ENCODE data around the gene ARMH3.
A peak's percentile ranks its signal among the peaks of the same experiment; 100 is the strongest.

The ARMH3 gene

GRCh38 chr10:101848408-101848807 is 207.6 kb downstream of the ARMH3 start:
- Mint-ChIP-seq H3K4me3 (no peak overlapping the region), H3K9me3 (no peaks in the 10 kb centered on the region), H3K27ac (no peak overlapping the region), H3K4me1 (ENCODE audit: low read depth) (peaks cover 7% of the 10 kb centered on the region), H3K36me3 (ENCODE audit: low read depth) (peaks cover 3% of the 10 kb centered on the region), H3K27me3 (ENCODE audit: low read depth) (peaks cover 6% of the 10 kb centered on the region)
- no peak for DNase-seq (ENCODE audit: low spot score)

GRCh38 chr10:101845893-101846292 is 210.1 kb downstream of the ARMH3 start:
- DNase-seq (ENCODE audit: low spot score) = no peak
- H3K4me3 Mint-ChIP-seq = no peak overlapping the region
- H3K27ac Mint-ChIP-seq = no peak overlapping the region
- H3K36me3 Mint-ChIP-seq (ENCODE audit: low read depth) = peaks cover 3% of the 10 kb centered on the region
- no peaks in the 10 kb centered on the region for H3K9me3 Mint-ChIP-seq
- H3K27me3 Mint-ChIP-seq (ENCODE audit: low read depth) = peaks cover 24% of the 10 kb centered on the region
- H3K4me1 Mint-ChIP-seq (ENCODE audit: low read depth) = peaks cover 18% of the 10 kb centered on the region

GRCh38 chr10:101843032-101844021 is 212.6 kb downstream of the ARMH3 start, which contains the start of gene KCNIP2:
Gene KCNIP2 (minus strand): TSS chr10:101843800. CDS start chr10:101843568, 232 bp downstream.
- Mint-ChIP-seq H3K4me3 (peak within 1 kb of the TSS; percentile 76), H3K27me3 (ENCODE audit: low read depth) (peaks cover 25% of the 10 kb centered on the region), H3K27ac (no peak within 1 kb of the TSS), H3K4me1 (ENCODE audit: low read depth) (peaks cover 30% of the 10 kb centered on the region), H3K36me3 (ENCODE audit: low read depth) (peaks cover 3% of the 10 kb centered on the region), H3K9me3 (no peaks in the 10 kb centered on the region)
- DNase-seq (ENCODE audit: low spot score) = peak; percentile 42

DNA sequence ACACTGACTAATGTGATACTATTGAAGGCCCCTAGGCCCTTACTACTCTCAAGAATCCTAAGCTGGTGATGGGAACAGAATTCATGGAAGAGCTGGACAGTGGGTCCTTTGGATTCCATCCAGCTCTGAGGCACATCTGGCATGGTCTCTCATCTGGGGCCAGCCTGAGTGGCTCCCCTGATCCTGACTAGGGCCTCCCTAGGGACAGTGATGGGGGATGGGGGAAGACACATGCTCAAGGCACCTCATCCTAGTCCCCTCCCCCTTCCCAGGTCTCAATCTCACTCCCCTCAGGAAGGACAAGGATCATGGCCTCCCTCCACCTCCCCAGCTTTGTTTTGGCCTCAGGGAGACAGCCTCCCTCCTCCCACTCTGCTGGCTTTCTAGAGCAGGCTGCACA is 214.1 kb downstream of the ARMH3 start:
- Mint-ChIP-seq H3K27me3 (ENCODE audit: low read depth) (peaks cover 25% of the 10 kb centered on the region), H3K36me3 (ENCODE audit: low read depth) (peaks cover 3% of the 10 kb centered on the region), H3K27ac (no peak overlapping the region), H3K4me1 (ENCODE audit: low read depth) (peaks cover 30% of the 10 kb centered on the region), H3K9me3 (no peaks in the 10 kb centered on the region), H3K4me3 (no peak overlapping the region)
- DNase-seq (ENCODE audit: low spot score) = no peak

- peak overlapping the region; percentile 86 for H3K4me3 Mint-ChIP-seq
- peak; percentile 80 for DNase-seq (ENCODE audit: low spot score)
- H3K36me3 Mint-ChIP-seq (ENCODE audit: low read depth) = peaks cover 3% of the 10 kb centered on the region
- H3K9me3 Mint-ChIP-seq = no peaks in the 10 kb centered on the region
- H3K4me1 Mint-ChIP-seq (ENCODE audit: low read depth) = peaks cover 32% of the 10 kb centered on the region
- H3K27ac Mint-ChIP-seq = peak overlapping the region; percentile 82
- H3K27me3 Mint-ChIP-seq (ENCODE audit: low read depth) = peaks cover 25% of the 10 kb centered on the region
These were observed 215.1 kb downstream of the ARMH3 start for GRCh38 chr10:101840741-101841453.

DNA sequence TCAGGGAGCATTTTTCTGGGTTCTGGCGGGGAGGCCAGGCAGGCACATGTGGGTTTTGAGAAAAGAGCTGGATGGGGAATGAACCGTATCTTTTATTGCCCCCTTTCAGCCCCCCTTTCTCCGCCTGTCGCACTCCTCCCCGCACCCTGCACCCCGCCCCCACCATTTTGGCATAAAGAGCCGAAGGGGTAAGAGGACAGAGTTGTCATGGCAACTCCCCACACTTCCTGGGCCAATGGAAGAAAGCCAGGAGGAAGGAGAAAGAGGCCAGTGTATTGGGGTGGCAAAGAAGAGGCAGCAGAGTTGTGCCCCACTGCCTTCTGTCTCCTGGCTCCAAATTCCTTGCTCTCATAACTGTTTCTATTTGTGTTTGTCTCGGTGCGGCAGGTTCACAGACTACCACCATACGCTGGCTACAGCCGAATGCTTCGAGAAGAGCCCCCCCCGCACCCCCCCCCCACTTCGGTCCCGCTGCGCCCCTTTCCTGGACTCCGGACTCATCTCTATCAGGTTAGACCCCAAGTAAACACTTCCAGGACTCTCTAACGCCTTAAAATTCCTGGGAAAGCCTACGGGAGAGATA is 215.8 kb downstream of the ARMH3 start:
- Mint-ChIP-seq H3K4me1 (ENCODE audit: low read depth) (peaks cover 37% of the 10 kb centered on the region), H3K36me3 (ENCODE audit: low read depth) (peaks cover 3% of the 10 kb centered on the region)

GRCh38 chr10:101839416-101840063 is 216.4 kb downstream of the ARMH3 start:
- Mint-ChIP-seq H3K27ac (peak overlapping the region; percentile 63), H3K9me3 (no peaks in the 10 kb centered on the region), H3K27me3 (ENCODE audit: low read depth) (peaks cover 25% of the 10 kb centered on the region), H3K4me3 (peak overlapping the region; percentile 86), H3K4me1 (ENCODE audit: low read depth) (peaks cover 43% of the 10 kb centered on the region), H3K36me3 (ENCODE audit: low read depth) (peaks cover 3% of the 10 kb centered on the region)
- peak; percentile 66 for DNase-seq (ENCODE audit: low spot score)

More for the DNA sequence above, 215.8 kb downstream of the ARMH3 start:
- Mint-ChIP-seq H3K9me3 (no peaks in the 10 kb centered on the region), H3K4me3 (peak overlapping the region; percentile 86), H3K27me3 (ENCODE audit: low read depth) (peaks cover 25% of the 10 kb centered on the region), H3K27ac (peak overlapping the region; percentile 70)
- DNase-seq (ENCODE audit: low spot score) = no peak

- DNase-seq (ENCODE audit: low spot score) = no peak
- peaks cover 2% of the 10 kb centered on the region for H3K36me3 Mint-ChIP-seq (ENCODE audit: low read depth)
- no peak overlapping the region for H3K27ac Mint-ChIP-seq
- peaks cover 43% of the 10 kb centered on the region for H3K4me1 Mint-ChIP-seq (ENCODE audit: low read depth)
- no peaks in the 10 kb centered on the region for H3K9me3 Mint-ChIP-seq
- peak overlapping the region; percentile 86 for H3K4me3 Mint-ChIP-seq
- H3K27me3 Mint-ChIP-seq (ENCODE audit: low read depth) = peaks cover 20% of the 10 kb centered on the region
These were observed 217.0 kb downstream of the ARMH3 start for GRCh38 chr10:101839002-101839401.

GRCh38 chr10:101838416-101838970 is 217.5 kb downstream of the ARMH3 start:
- Mint-ChIP-seq H3K4me3 (peak overlapping the region; percentile 86), H3K27ac (no peak overlapping the region), H3K27me3 (ENCODE audit: low read depth) (peaks cover 19% of the 10 kb centered on the region), H3K4me1 (ENCODE audit: low read depth) (peaks cover 46% of the 10 kb centered on the region), H3K36me3 (ENCODE audit: low read depth) (peaks cover under 1% of the 10 kb centered on the region), H3K9me3 (no peaks in the 10 kb centered on the region)
- DNase-seq (ENCODE audit: low spot score) = no peak

- Mint-ChIP-seq H3K36me3 (ENCODE audit: low read depth) (no peaks in the 10 kb centered on the region), H3K27ac (no peak overlapping the region), H3K27me3 (ENCODE audit: low read depth) (peaks cover 15% of the 10 kb centered on the region), H3K4me3 (no peak overlapping the region), H3K4me1 (ENCODE audit: low read depth) (peaks cover 47% of the 10 kb centered on the region), H3K9me3 (no peaks in the 10 kb centered on the region)
- no peak for DNase-seq (ENCODE audit: low spot score)
These were observed 218.2 kb downstream of the ARMH3 start for GRCh38 chr10:101837748-101838147.

DNA sequence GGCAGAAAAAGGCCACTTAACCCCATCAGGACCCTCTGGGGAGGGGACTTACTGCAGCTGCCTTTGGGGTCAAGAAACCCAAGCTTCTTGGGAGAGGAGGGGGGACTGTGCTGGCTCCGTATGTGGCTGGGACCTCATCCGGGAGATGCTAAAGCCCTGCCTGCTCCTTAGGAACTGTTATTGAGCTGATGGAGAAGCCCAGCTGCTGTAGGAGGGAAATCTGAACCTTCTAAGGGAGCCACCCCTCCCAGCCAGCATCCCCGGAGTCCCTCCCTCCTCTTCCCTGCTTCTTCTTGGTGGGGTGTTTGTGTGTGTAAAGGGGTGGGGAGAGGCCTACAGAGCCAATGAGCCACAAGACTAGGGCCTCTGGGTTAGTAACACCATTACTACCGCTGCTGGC is 220.6 kb downstream of the ARMH3 start:
- Mint-ChIP-seq H3K27me3 (ENCODE audit: low read depth) (no peaks in the 10 kb centered on the region), H3K4me1 (ENCODE audit: low read depth) (peaks cover 53% of the 10 kb centered on the region), H3K27ac (no peak overlapping the region), H3K36me3 (ENCODE audit: low read depth) (no peaks in the 10 kb centered on the region), H3K9me3 (no peaks in the 10 kb centered on the region), H3K4me3 (peak overlapping the region; percentile 19)
- no peak for DNase-seq (ENCODE audit: low spot score)

- Mint-ChIP-seq H3K27me3 (ENCODE audit: low read depth) (no peaks in the 10 kb centered on the region), H3K4me1 (ENCODE audit: low read depth) (peaks cover 54% of the 10 kb centered on the region), H3K36me3 (ENCODE audit: low read depth) (no peaks in the 10 kb centered on the region), H3K27ac (peak overlapping the region; percentile 57), H3K4me3 (peak overlapping the region; percentile 32), H3K9me3 (no peaks in the 10 kb centered on the region)
- DNase-seq (ENCODE audit: low spot score) = no peak
These were observed 221.6 kb downstream of the ARMH3 start for GRCh38 chr10:101834341-101834740.

DNA sequence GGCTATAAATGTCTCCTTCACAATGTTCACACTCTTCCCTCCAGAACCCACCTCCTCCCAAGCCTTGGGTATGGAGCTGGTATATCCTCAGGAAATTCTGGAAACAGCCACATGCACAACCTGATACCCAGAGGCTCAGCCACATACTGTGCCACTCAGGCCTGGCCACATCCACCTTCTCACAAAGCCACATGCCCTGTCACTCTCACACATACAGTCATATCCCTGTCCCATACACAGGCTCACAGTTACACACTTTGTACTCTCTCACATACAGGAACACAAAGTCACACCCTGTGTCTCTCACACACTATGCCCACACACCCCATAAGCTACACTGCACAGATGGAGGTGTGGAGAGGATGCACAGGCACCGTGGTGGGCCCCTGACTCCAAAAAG is 222.5 kb downstream of the ARMH3 start:
- H3K4me1 Mint-ChIP-seq (ENCODE audit: low read depth) = peaks cover 53% of the 10 kb centered on the region
- H3K36me3 Mint-ChIP-seq (ENCODE audit: low read depth) = no peaks in the 10 kb centered on the region
- no peaks in the 10 kb centered on the region for H3K27me3 Mint-ChIP-seq (ENCODE audit: low read depth)
- no peak overlapping the region for H3K27ac Mint-ChIP-seq
- H3K4me3 Mint-ChIP-seq = peak overlapping the region; percentile 32
- H3K9me3 Mint-ChIP-seq = no peaks in the 10 kb centered on the region
- DNase-seq (ENCODE audit: low spot score) = no peak

All from T-helper 2 cell treated with Interferon-gamma antibody and Interleukin-4, amounts not matched to agents 5 μg/mL and 100 μg/mL, for 36 hours (primary cell).